Activated CD4-positive, alpha-beta memory T cell treated with anti-CD3 and anti-CD28 coated beads, Interleukin-2, amount 10 ng/mL, durations not matched to agents 7 days and 5 days (primary cell): Measurements from ENCODE around the gene MIX23. TPM values are rescaled to one million over a fixed set of nuclear protein-coding genes. Genes with fewer than 3 reads are reported as not detected.
"Not testable (repeated sequence)": the region's sequence is repeated elsewhere in the genome, so short reads cannot be mapped to it uniquely, and the experiment has no call there.

Experiments used
- CTCF ChIA-PET: fragments of 350-600 bp; sonication (Branson Sonifier 250); formaldehyde crosslinking; loops from one replicate; lab custom pipeline; 2021; ENCODE audit warnings: antibody characterized with exemption, inconsistent platforms; lab: Charles Lee
- POLR2A ChIA-PET: fragments of 350-600 bp; sonication (Branson Sonifier 250); formaldehyde crosslinking; loops from one replicate; lab custom pipeline; 2021; ENCODE audit warnings: antibody characterized with exemption; lab: Charles Lee
- DNase-seq: peaks from one replicate; pipeline ENCODE4 v3.0.0-alpha.2; 2020
- H3K27ac Mint-ChIP-seq: one replicate; pipeline ENCODE4 v1.8.0; 2021; ENCODE audit warnings: mild to moderate bottlenecking, mixed read lengths
- H3K27me3 Mint-ChIP-seq: one replicate; pipeline ENCODE4 v1.8.0; 2021; ENCODE audit warnings: mixed read lengths
- H3K36me3 Mint-ChIP-seq: one replicate; pipeline ENCODE4 v1.8.0; 2021; ENCODE audit warnings: low read depth, mixed read lengths
- H3K4me1 Mint-ChIP-seq: one replicate; pipeline ENCODE4 v1.8.0; 2021; ENCODE audit warnings: mixed read lengths
- H3K4me3 Mint-ChIP-seq: one replicate; pipeline ENCODE4 v1.8.0; 2021; ENCODE audit warnings: mild to moderate bottlenecking, mixed read lengths
- H3K9me3 Mint-ChIP-seq: one replicate; pipeline ENCODE4 v1.8.0; 2021; ENCODE audit warnings: mixed read lengths
- total RNA-seq, 2 experiments: library from RNA; stranded (reverse); gene quantifications; one replicate each; pipeline ENCODE4 v1.2.3, GENCODE V29; 2021

The MIX23 gene
- total RNA-seq, 2 experiments from 2014 or later = 29.0 to 35.1 TPM

DNA sequence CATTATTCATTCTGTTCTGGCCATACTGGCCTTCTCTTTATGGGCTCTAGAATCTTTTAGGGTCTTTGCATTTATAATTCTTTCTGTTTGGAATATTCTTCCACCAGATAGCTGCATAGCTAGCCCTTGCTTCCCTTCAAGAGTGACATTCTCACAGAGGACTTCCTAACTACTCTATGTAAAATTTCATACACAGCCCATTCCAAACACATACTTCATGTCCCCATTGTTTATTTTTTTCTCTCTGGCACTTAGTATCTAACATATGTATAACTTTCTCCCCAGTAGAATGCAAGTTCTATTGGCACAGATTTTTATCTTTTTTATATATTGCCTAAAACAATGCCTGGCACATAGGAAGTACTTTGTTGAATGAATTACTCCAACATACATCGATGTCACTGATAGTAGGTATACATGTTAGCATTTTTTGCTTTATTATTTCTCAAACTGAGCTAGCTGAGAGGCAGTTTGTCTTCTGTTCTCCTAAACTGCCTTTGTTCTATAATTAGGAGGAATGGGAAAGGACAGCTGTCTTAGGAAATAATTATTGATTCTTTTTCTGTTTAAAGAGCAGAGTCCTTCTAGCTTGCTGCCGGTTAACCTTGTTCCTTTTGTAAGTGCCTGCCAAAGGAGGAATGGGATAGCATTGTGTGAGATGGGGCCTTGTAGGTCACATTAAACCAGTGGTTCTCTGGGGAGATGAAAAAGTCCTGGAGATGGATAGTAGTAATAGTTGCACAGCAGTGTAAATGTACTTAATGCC, 8.8 kb upstream of the MIX23 start:
- Mint-ChIP-seq H3K4me1 (peaks cover 31% of the 10 kb centered on the region), H3K36me3 (peaks cover 7% of the 10 kb centered on the region), H3K27me3 (no peaks in the 10 kb centered on the region)

DNA sequence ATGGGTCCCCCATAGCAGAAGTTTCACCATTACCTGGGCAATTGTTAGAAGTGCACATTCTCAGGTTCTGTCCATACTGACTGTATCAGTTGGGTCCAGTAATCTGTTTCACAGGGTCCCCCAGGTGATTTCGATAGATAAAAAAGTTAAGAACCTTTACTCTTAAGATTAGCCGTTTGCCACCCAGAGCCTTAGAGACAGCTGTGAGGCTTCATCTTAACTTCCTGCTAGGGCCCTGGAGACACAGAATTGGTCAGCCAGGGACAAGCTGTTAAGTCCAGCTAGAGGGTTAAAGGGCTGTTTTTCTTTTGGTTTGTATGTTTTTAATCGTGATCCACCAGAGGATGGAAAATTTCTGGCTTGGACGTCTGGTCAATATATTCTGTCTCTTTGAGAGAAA, 7.6 kb upstream of the MIX23 start:
- H3K27me3 Mint-ChIP-seq = no peaks in the 10 kb centered on the region
- no peaks in the 10 kb centered on the region for H3K9me3 Mint-ChIP-seq
- H3K27ac Mint-ChIP-seq = no peak overlapping the region
- H3K4me3 Mint-ChIP-seq = no peak overlapping the region
- H3K36me3 Mint-ChIP-seq = peaks cover 14% of the 10 kb centered on the region
- no peak for DNase-seq
- POLR2A ChIA-PET = no interaction called here
- peaks cover 36% of the 10 kb centered on the region for H3K4me1 Mint-ChIP-seq
- CTCF ChIA-PET = interaction anchor here (1.0 to 1.6 kb wide), 3 partner anchors 26 to 288 kb away, joined by 3 to 7 read pairs (median 3); partner anchors contain the start of gene WDR5B

More for the DNA sequence above, 8.8 kb upstream of the MIX23 start:
- Mint-ChIP-seq H3K4me3 (no peak overlapping the region), H3K27ac (no peak overlapping the region), H3K9me3 (no peaks in the 10 kb centered on the region)
- POLR2A ChIA-PET = interaction anchor here (2.0 kb wide), 1 partner anchor 9 kb away, joined by 10 read pairs; the partner anchor contains the start of gene MIX23
- CTCF ChIA-PET = interaction anchor here (0.8 to 3.3 kb wide), 8 partner anchors 8 to 638 kb away, joined by 3 to 59 read pairs (median 4); partner anchors contain the start of genes FAM162A, KPNA1 and MIX23
- DNase-seq = no peak

DNA sequence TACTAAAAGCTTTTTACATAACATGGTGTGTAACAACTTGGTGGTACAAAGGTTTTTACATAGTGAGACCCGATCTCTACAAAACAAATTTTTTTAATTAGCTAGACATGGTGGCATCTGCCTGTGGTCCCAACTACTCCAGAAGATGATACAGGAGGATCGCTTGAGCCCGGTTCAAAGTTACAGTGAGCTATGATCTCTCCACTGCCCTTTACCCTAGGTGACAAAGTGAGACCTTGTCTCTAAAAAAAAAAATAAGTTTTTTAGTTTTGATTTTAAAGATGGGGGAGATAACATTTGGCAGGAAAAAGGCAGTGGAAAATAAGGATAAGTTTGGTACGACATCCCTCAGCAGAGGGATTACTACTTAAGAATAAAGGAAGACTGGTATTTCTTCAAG, 6.9 kb upstream of the MIX23 start:
- H3K27ac Mint-ChIP-seq = no peak overlapping the region
- H3K4me3 Mint-ChIP-seq = no peak overlapping the region
- H3K9me3 Mint-ChIP-seq = no peaks in the 10 kb centered on the region
- peaks cover 15% of the 10 kb centered on the region for H3K36me3 Mint-ChIP-seq
- H3K4me1 Mint-ChIP-seq = peaks cover 34% of the 10 kb centered on the region
- no peak for DNase-seq
- ChIA-PET POLR2A (no interaction called here), CTCF (interaction anchor here (1.0 to 1.2 kb wide), 3 partner anchors 26 to 169 kb away, joined by 3 read pairs; partner anchors contain the start of gene WDR5B)
- no peaks in the 10 kb centered on the region for H3K27me3 Mint-ChIP-seq

DNA sequence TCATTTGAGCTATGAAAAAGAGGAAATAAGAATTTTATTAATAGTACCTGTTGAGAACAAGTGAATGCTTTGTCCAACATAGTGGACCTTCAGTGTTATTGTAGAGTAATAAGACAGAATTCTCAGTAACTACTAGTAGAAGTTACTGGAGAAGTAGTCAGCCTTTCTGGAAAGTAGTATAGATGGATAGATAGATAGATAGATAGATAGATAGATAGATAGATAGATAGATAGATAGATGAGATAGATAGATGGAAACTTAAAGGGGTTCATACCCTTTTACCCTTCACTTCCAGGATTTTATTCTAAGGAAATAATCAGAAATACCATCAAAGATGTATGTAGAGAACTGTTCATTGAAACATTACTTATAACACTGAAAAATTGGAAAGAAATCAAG, 6.2 kb upstream of the MIX23 start:
- Mint-ChIP-seq H3K4me3 (no peak overlapping the region), H3K4me1 (peaks cover 36% of the 10 kb centered on the region), H3K27me3 (no peaks in the 10 kb centered on the region), H3K27ac (no peak overlapping the region), H3K9me3 (no peaks in the 10 kb centered on the region), H3K36me3 (peaks cover 17% of the 10 kb centered on the region)
- ChIA-PET POLR2A (interaction anchor here (0.7 kb wide), 1 partner anchor 27 kb away, joined by 3 read pairs; no protein-coding TSS in a partner anchor), CTCF (interaction anchor here (1.0 kb wide), 1 partner anchor 28 kb away, joined by 3 read pairs; no protein-coding TSS in a partner anchor)
- DNase-seq = no peak

DNA sequence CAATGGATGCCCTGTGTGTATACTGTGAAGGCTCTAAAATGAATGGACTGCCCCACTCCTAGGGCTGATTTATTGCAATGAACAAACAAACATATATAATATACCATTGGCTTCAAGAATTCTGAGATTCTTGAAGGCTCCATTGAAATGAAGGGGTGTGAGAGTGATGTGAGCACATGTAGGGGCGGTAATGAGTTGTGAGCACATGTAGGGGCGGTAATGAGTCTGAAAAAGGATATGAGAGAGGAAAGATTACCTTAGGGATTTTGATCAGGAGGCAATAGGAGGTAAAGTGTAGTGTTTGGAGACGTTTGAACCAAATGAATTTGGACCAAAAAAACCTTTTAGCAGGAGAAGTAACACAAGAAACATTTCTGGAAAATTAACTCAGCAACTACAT, 4.7 kb upstream of the MIX23 start:
- CTCF ChIA-PET = no interaction called here
- POLR2A ChIA-PET = no interaction called here
- no peak for DNase-seq
- Mint-ChIP-seq H3K27me3 (no peaks in the 10 kb centered on the region), H3K36me3 (peaks cover 17% of the 10 kb centered on the region), H3K4me1 (peaks cover 30% of the 10 kb centered on the region), H3K27ac (no peak overlapping the region), H3K4me3 (no peak overlapping the region), H3K9me3 (no peaks in the 10 kb centered on the region)

DNA sequence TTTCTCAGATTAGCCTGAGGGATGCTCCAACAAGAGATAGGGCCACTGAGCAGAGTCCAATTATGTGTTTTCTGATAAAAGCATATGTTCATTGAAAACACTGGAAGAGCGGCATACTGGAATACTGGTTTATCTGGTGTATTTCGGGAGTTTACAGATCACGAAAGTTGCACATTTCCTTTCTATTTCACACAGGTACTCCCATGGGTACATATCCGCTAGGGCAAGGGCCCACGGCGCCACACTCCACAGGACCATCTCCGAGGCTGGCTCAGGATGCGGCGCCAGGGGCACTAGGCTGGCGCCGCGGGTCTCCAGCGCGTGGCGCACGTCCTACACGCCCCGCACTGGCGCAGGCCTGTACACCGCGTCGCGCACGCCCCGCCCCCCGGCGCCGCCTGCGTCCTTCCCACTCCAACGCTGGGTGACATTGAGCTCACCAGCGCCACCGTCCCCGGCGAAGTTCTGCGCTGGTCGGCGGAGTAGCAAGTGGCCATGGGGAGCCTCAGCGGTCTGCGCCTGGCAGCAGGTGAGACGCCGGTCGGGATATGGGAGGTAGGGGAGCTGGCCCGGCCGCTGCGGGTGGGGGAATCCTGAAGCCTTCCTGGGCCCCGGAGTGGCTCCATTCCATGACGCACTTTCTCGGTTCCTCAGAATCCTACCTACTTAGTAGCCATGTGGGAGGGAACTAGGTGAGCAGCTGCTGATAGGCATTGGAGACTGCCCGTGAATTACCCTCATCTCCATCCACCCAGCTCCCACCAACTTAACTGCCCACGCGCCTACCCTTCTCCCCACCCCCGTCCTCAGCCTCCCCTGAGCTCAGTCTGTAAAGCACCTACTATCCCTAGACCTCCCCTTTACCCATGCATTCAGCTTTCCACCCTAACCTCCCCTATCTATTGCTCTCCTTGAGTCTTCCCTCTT, 1.0 kb upstream of the MIX23 start, which contains the start of gene FAM162A:
TSS of gene FAM162A (plus strand) at position 412 of the 927 bp plus-strand sequence. CDS start at position 496, 84 bp downstream.
- Mint-ChIP-seq H3K9me3 (no peaks in the 10 kb centered on the region), H3K4me3 (peak within 1 kb of the TSS; percentile 88), H3K27me3 (no peaks in the 10 kb centered on the region), H3K27ac (peak within 1 kb of the TSS; percentile 86), H3K36me3 (peaks cover 17% of the 10 kb centered on the region), H3K4me1 (peaks cover 53% of the 10 kb centered on the region)
- CTCF ChIA-PET = interaction anchor here (0.6 to 3.7 kb wide), 37 partner anchors 9 to 830 kb away, joined by 3 to 59 read pairs (median 3); partner anchors contain the start of genes DTX3L, KPNA1, PARP9 and WDR5B
- peak; percentile 95 for DNase-seq
- POLR2A ChIA-PET = interaction anchor here (0.6 to 5.4 kb wide), 23 partner anchors 9 to 838 kb away, joined by 3 to 63 read pairs (median 7); partner anchors contain the start of genes DTX3L, KPNA1, PARP14 and PARP15

DNA sequence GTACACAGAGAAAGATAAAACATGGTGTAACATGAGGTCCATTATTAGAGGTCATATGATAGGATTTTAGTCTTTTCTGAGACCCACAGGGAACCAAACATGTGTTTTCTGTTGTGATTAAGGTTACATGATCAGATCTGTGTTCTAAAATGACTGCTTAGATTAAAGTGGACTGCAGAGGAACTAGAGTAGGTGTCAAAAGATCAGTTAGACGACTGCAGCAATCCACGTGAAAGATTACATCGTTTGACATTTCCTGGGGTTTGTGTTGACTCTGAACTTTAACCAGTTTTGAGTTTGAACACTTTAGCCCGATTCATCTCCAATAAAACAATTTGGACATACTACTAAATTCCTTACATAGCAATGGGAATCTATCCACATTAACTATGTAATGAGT, 5.1 kb downstream of the MIX23 start:
- DNase-seq = no peak
- POLR2A ChIA-PET = no interaction called here
- Mint-ChIP-seq H3K4me3 (no peak overlapping the region), H3K4me1 (peaks cover 39% of the 10 kb centered on the region), H3K27ac (peak overlapping the region; percentile 11), H3K36me3 (peaks cover 14% of the 10 kb centered on the region), H3K27me3 (no peaks in the 10 kb centered on the region), H3K9me3 (no peaks in the 10 kb centered on the region)
- CTCF ChIA-PET = no interaction called here

DNA sequence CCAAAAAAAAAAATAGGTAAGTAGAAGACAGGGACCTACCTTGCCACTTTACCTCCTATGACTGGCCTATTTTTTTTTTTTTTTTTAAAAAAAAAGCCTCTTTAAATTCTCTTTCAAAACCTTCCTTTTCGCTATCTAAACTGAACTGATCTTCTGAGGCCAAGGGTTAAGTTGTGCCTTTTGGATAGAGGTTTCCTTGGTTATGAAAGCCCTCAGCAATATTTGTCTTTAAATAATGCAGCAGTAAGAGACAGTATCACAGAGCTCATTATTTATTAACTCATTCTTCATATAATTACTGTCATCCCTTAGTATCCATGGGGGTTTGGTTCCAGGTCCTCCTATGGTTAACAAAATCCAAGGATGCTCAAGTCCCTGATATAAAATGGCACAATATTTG, 9.0 kb downstream of the MIX23 start:
- H3K4me1 Mint-ChIP-seq = peaks cover 17% of the 10 kb centered on the region
- no peaks in the 10 kb centered on the region for H3K9me3 Mint-ChIP-seq
- H3K36me3 Mint-ChIP-seq = peaks cover 21% of the 10 kb centered on the region
- POLR2A ChIA-PET = no interaction called here
- no peaks in the 10 kb centered on the region for H3K27me3 Mint-ChIP-seq
- no peak for DNase-seq
- no peak overlapping the region for H3K4me3 Mint-ChIP-seq
- H3K27ac Mint-ChIP-seq = no peak overlapping the region
- CTCF ChIA-PET = no interaction called here

DNA sequence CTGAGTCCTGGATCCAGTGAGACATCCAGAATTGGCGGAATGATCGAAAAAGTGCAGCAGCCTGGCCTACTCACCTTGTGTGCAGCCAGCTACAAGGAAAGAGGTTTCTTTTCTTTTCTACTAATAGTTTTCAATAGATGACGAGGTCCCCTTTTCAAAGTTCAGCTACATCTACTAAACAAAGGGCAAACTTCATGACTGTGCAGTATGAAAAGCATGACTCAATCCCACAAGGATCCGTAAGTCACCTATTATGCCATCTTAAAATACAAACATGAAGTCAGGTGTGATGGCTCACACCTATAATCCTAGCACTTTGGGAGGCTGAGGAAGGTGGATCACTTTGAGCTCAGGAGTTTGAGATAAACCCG, 16.7 kb downstream of the MIX23 start:
- POLR2A ChIA-PET = no interaction called here
- H3K27ac Mint-ChIP-seq = peak overlapping the region; percentile 19
- H3K4me3 Mint-ChIP-seq = no peak overlapping the region
- peaks cover 27% of the 10 kb centered on the region for H3K4me1 Mint-ChIP-seq
- CTCF ChIA-PET = interaction anchor here (3.2 kb wide), 1 partner anchor 18 kb away, joined by 14 read pairs; the partner anchor contains the start of gene FAM162A
- H3K36me3 Mint-ChIP-seq = peaks cover 41% of the 10 kb centered on the region
- DNase-seq = no peak
- no peaks in the 10 kb centered on the region for H3K27me3 Mint-ChIP-seq
- no peaks in the 10 kb centered on the region for H3K9me3 Mint-ChIP-seq

DNA sequence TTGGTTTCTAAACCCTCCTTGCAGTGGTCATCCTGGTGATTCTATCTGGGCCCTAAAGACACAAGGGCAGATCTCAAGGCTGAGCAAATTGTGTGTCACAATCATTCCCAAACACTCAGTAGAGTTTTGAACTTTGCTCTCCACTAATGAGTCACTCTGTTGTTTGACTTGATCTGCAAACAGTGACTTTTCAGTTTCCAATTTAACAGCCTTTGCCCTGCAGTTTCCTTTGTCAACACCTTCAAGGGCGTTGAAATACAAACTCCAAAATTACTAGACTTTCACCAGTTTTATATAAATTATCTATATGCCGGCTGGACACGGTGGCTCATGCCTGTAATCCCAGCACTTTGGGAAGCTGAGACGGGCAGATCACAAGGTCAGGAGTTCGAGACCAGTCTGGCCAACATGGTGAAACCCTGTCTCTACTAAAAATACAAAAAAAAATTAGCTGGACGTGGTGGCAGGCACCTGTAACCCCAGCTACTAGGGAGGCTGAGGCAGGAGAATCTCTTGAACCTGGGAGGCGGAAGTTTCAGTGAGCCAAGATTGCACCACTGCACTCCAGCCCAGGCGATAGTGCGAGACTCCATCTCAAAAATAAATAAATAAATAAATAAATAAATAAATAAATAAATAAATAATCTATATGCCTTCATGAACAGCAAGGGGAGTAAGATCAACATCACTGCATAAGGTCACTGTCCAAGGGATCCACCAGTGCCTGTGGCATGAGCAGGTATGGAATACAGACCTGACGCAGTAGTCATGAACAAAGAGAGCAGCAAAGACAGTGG, 17.3 kb downstream of the MIX23 start:
- not testable (repeated sequence) for H3K4me3 Mint-ChIP-seq, H3K9me3 Mint-ChIP-seq, H3K27me3 Mint-ChIP-seq, DNase-seq
- Mint-ChIP-seq H3K27ac (peak overlapping the region; percentile 60), H3K4me1 (peaks cover 27% of the 10 kb centered on the region), H3K36me3 (peaks cover 37% of the 10 kb centered on the region)
- ChIA-PET CTCF (interaction anchor here (3.2 kb wide), 1 partner anchor 19 kb away, joined by 14 read pairs; the partner anchor contains the start of gene FAM162A), POLR2A (interaction anchor here (1.0 to 1.7 kb wide), 2 partner anchors 18 to 20 kb away, joined by 3 to 9 read pairs; partner anchors contain the start of gene FAM162A)

DNA sequence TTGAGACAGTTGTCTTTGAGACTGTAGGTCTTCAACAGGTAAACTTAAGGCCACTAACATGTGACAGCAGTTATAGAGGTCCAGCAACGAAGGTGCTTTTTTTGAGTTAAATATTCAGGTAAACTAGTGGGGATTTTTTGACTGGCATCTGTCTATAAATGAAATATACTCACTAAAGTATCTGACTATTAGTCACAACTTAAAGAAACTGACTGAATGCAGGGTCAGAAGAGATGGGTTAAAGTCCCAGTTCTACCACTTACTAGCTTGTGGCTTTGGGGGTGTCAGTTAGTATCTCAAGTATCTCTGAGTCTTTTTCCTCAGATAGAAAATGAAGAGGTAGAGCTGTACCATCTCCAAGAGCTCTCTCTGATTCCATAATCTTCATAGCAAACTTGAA, 18.0 kb downstream of the MIX23 start:
- ChIA-PET CTCF (interaction anchor here (3.2 kb wide), 1 partner anchor 19 kb away, joined by 14 read pairs; the partner anchor contains the start of gene FAM162A), POLR2A (interaction anchor here (1.0 to 1.7 kb wide), 2 partner anchors 19 to 21 kb away, joined by 3 to 9 read pairs; partner anchors contain the start of gene FAM162A)
- no peaks in the 10 kb centered on the region for H3K27me3 Mint-ChIP-seq
- DNase-seq = no peak
- peaks cover 27% of the 10 kb centered on the region for H3K4me1 Mint-ChIP-seq
- H3K36me3 Mint-ChIP-seq = peaks cover 40% of the 10 kb centered on the region
- peak overlapping the region; percentile 60 for H3K27ac Mint-ChIP-seq
- no peak overlapping the region for H3K4me3 Mint-ChIP-seq
- H3K9me3 Mint-ChIP-seq = no peaks in the 10 kb centered on the region
